ENCODE measurements around the gene CIT.

- TF ChIP-seq EZH2phosphoT487 (IDR thresholded peaks at IDR 0.05; ENCODE audit: borderline replicate concordance, low read length) = no peak
- TF ChIP-seq CTCF (conservative IDR thresholded peaks at IDR 0.05; ENCODE audit: low read depth, low read length) = no peak
Observed at GRCh38 chr12:119728444-119728745, 148.7 kb downstream of the CIT start.
